Vagina (tissue), 2 donors: Measurements from ENCODE around the gene NOP56. TPM values are rescaled to one million over a fixed set of nuclear protein-coding genes. Genes with fewer than 3 reads are reported as not detected.

ENCODE experiments used
- DNase-seq, 2 donors: peaks; one replicate each; pipeline ENCODE4 v3.0.0-alpha.2; 2017; ENCODE audit errors: extremely low spot score in 2 of 2
- H3K27ac ChIP-seq: fragments of 200-600 bp; sonication (generic); one replicate; pipeline ENCODE4 v1.5.1; 2019
- H3K27me3 ChIP-seq: fragments of 200-600 bp; sonication (generic); one replicate; pipeline ENCODE4 v1.5.1; 2019
- H3K36me3 ChIP-seq, 2 donors: fragments of 200-600 bp; sonication (generic); one replicate each; pipeline ENCODE4 v1.5.1; 2017 to 2019
- H3K4me1 ChIP-seq: fragments of 200-600 bp; sonication (generic); one replicate; pipeline ENCODE4 v1.5.1; 2019
- H3K4me3 ChIP-seq, 2 donors: fragments of 200-600 bp; sonication (generic); 1 replicate in 1 of 2; 2 replicates in 1 of 2; pipeline ENCODE4 v1.5.1; 2016 to 2019
- H3K9me3 ChIP-seq: fragments of 200-600 bp; sonication (generic); one replicate; pipeline ENCODE4 v1.5.1; 2019
- CTCF ChIP-seq, 3 experiments: fragments of 450-650 bp in 2 of 3; fragments of 200-600 bp in 1 of 3; sonication (generic) in 1 of 3; IDR thresholded peaks; one replicate each; pipeline ENCODE4 v1.5.1; 2017 to 2019; ENCODE audit warnings: antibody characterized with exemption in 3 of 3, mild to moderate bottlenecking in 2 of 3, moderate library complexity in 2 of 3
- POLR2A ChIP-seq, 2 donors: fragments of 450-650 bp; IDR thresholded peaks; one replicate each; pipeline ENCODE4 v1.6.1; 2017; ENCODE audit warnings: antibody characterized with exemption in 2 of 2, mild to moderate bottlenecking in 2 of 2, moderate library complexity in 2 of 2
- POLR2AphosphoS5 ChIP-seq, 2 donors: sonication (generic); formaldehyde crosslinking; IDR thresholded peaks; one replicate each; pipeline ENCODE4 v1.9.0; 2017; ENCODE audit warnings: antibody characterized with exemption in 2 of 2, mild to moderate bottlenecking in 2 of 2, low read depth in 1 of 2; ENCODE audit not compliant: insufficient read depth in 1 of 2
- intact Hi-C: fragments of 100-400 bp; cut with DNase I; formaldehyde crosslinking; loops from one replicate; pipeline ENCODE4 v1.15.1; 2023
- total RNA-seq: library from RNA; depleted of rRNA; stranded (reverse); fragments of >200 nt; gene quantifications from one replicate; pipeline ENCODE4 v1.2.3, GENCODE V29; 2016

NOP56 gene
- total RNA-seq, 1 donor from 2014 or later: 87.7 TPM

- H3K4me1 ChIP-seq: no peaks in the 10 kb centered on the region
- H3K36me3 ChIP-seq: no peaks in the 10 kb centered on the region
- H3K27ac ChIP-seq: no peak overlapping the region
- no peak overlapping the region for H3K4me3 ChIP-seq
- no peak for DNase-seq
- intact Hi-C loops: no loop called here
- TF ChIP-seq POLR2AphosphoS5 (IDR thresholded peaks at IDR 0.05; ENCODE audit: insufficient read depth in 1 of 2, low read depth in 1 of 2) (no peak), CTCF (IDR thresholded peaks at IDR 0.05) (no peak), POLR2A (IDR thresholded peaks at IDR 0.05) (no peak)
- H3K9me3 ChIP-seq: no peaks in the 10 kb centered on the region
- no peaks in the 10 kb centered on the region for H3K27me3 ChIP-seq
These were observed 27.4 kb upstream of the NOP56 start for GRCh38 chr20:2625062-2625461.

- no peak overlapping the region for H3K4me3 ChIP-seq
- no peaks in the 10 kb centered on the region for H3K36me3 ChIP-seq
- no peaks in the 10 kb centered on the region for H3K9me3 ChIP-seq
- intact Hi-C loops: no loop called here
- no peaks in the 10 kb centered on the region for H3K27me3 ChIP-seq
- no peak overlapping the region for H3K27ac ChIP-seq
- peak in 1 of 2 donors; percentile 46 for DNase-seq
- no peaks in the 10 kb centered on the region for H3K4me1 ChIP-seq
- TF ChIP-seq POLR2AphosphoS5 (IDR thresholded peaks at IDR 0.05; ENCODE audit: insufficient read depth in 1 of 2, low read depth in 1 of 2): no peak
- no peak for TF ChIP-seq POLR2A (IDR thresholded peaks at IDR 0.05)
- no peak for TF ChIP-seq CTCF (IDR thresholded peaks at IDR 0.05)
These were observed 25.4 kb upstream of the NOP56 start for GRCh38 chr20:2626853-2627541.

GRCh38 chr20:2631228-2631627, 21.2 kb upstream of the NOP56 start:
- intact Hi-C loops: no loop called here
- TF ChIP-seq POLR2A (IDR thresholded peaks at IDR 0.05) (no peak), POLR2AphosphoS5 (IDR thresholded peaks at IDR 0.05; ENCODE audit: insufficient read depth in 1 of 2, low read depth in 1 of 2) (no peak), CTCF (IDR thresholded peaks at IDR 0.05) (no peak)
- DNase-seq: no peak
- no peaks in the 10 kb centered on the region for H3K9me3 ChIP-seq
- no peaks in the 10 kb centered on the region for H3K27me3 ChIP-seq
- no peaks in the 10 kb centered on the region for H3K4me1 ChIP-seq
- H3K4me3 ChIP-seq: no peak overlapping the region
- H3K27ac ChIP-seq: no peak overlapping the region
- no peaks in the 10 kb centered on the region for H3K36me3 ChIP-seq

GRCh38 chr20:2633381-2633780, 19.1 kb upstream of the NOP56 start:
- Histone ChIP-seq H3K27me3 (no peaks in the 10 kb centered on the region), H3K36me3 (no peaks in the 10 kb centered on the region), H3K4me3 (no peak overlapping the region), H3K9me3 (no peaks in the 10 kb centered on the region), H3K27ac (no peak overlapping the region), H3K4me1 (no peaks in the 10 kb centered on the region)
- no peak for TF ChIP-seq POLR2AphosphoS5 (IDR thresholded peaks at IDR 0.05; ENCODE audit: insufficient read depth in 1 of 2, low read depth in 1 of 2)
- TF ChIP-seq POLR2A (IDR thresholded peaks at IDR 0.05): no peak
- no peak for TF ChIP-seq CTCF (IDR thresholded peaks at IDR 0.05)
- DNase-seq: no peak
- intact Hi-C loops: no loop called here

GRCh38 chr20:2637246-2637645, 15.2 kb upstream of the NOP56 start:
- no peak for TF ChIP-seq CTCF (IDR thresholded peaks at IDR 0.05)
- TF ChIP-seq POLR2A (IDR thresholded peaks at IDR 0.05): no peak
- Histone ChIP-seq H3K27me3 (no peaks in the 10 kb centered on the region), H3K9me3 (no peaks in the 10 kb centered on the region), H3K4me3 (no peak overlapping the region), H3K4me1 (no peaks in the 10 kb centered on the region), H3K36me3 (no peaks in the 10 kb centered on the region), H3K27ac (no peak overlapping the region)
- DNase-seq: no peak
- intact Hi-C loops: no loop called here
